ENCODE measurements around the gene MAGI2. TPM values are rescaled to one million over a fixed set of nuclear protein-coding genes. Genes with fewer than 3 reads are reported as not detected.

Gene MAGI2
- polyA plus RNA-seq, 3 donors: 0.03 to 0.11 TPM; not detected in 1

- WGBS (ENCODE audit: insufficient coverage): no CpG with 5 or more reads among the region's 2 CpGs
- Mint-ChIP-seq H3K27me3 (ENCODE audit: low read depth in 3 of 3) (peaks cover 0 to 6% (median 3%) of the 10 kb centered on the region in 3 donors), H3K9me3 (peaks cover 0 to 2% (median 0%) of the 10 kb centered on the region in 7 donors), H3K27ac (no peak overlapping the region), H3K4me1 (no peaks in the 10 kb centered on the region), H3K4me3 (no peak overlapping the region), H3K36me3 (no peaks in the 10 kb centered on the region)
- no peaks in the 10 kb centered on the region for H4K20me1 ChIP-seq (ENCODE audit: insufficient read depth, low read length)
- TF ChIP-seq CTCF (IDR thresholded peaks at IDR 0.05): no peak
- no peak for DNase-seq
- no peaks in the 10 kb centered on the region for H3K36me3 ChIP-seq (replicated peaks in 1 of 2; ENCODE audit: control insufficient read depth in 1 of 2, insufficient read depth in 2 of 2, low read length in 2 of 2)
- H3K4me3 ChIP-seq (replicated peaks in 1 of 3; ENCODE audit: low read depth in 2 of 3, low read length in 3 of 3): no peak overlapping the region
- H3K79me2 ChIP-seq (ENCODE audit: insufficient read depth, low read length): no peaks in the 10 kb centered on the region
- H3K9me3 ChIP-seq (replicated peaks in 1 of 2; ENCODE audit: control insufficient read depth in 1 of 2, insufficient read depth in 1 of 2, low read length in 2 of 2): no peaks in the 10 kb centered on the region
- no peak overlapping the region for H3K9ac ChIP-seq (ENCODE audit: insufficient read depth, low read length, poor library complexity, severe bottlenecking)
- H3K27ac ChIP-seq (ENCODE audit: low read depth in 1 of 2, low read length in 2 of 2): no peak overlapping the region
- no peaks in the 10 kb centered on the region for H3K27me3 ChIP-seq (ENCODE audit: control insufficient read depth in 2 of 2, insufficient read depth in 2 of 2, low read length in 2 of 2)
- no peak overlapping the region for H3K4me2 ChIP-seq (replicated peaks; ENCODE audit: extremely low read depth, low read length, poor library complexity, severe bottlenecking)
- H2AFZ ChIP-seq (ENCODE audit: insufficient read depth, low read depth, low read length, poor library complexity, severe bottlenecking): no peak overlapping the region
- intact Hi-C loops (cut with micrococcal nuclease): no loop called here
- no peaks in the 10 kb centered on the region for H3K4me1 ChIP-seq (ENCODE audit: control insufficient read depth in 1 of 2, insufficient read depth in 2 of 2, low read length in 2 of 2)
These were observed 937.0 kb downstream of the MAGI2 start for GRCh38 chr7:78516450-78516849.

GRCh38 chr7:78514634-78515033 lies 938.8 kb downstream of the MAGI2 start:
- Mint-ChIP-seq H3K36me3 (no peaks in the 10 kb centered on the region), H3K9me3 (peaks cover 0 to 2% (median 0%) of the 10 kb centered on the region in 7 donors), H3K4me3 (no peak overlapping the region), H3K27ac (no peak overlapping the region), H3K27me3 (ENCODE audit: low read depth in 3 of 3) (peaks cover 0 to 5% (median 3%) of the 10 kb centered on the region in 3 donors), H3K4me1 (no peaks in the 10 kb centered on the region)
- Histone ChIP-seq H3K27me3 (ENCODE audit: control insufficient read depth in 2 of 2, insufficient read depth in 2 of 2, low read length in 2 of 2) (no peaks in the 10 kb centered on the region), H3K9ac (ENCODE audit: insufficient read depth, low read length, poor library complexity, severe bottlenecking) (no peak overlapping the region), H3K4me3 (replicated peaks in 1 of 3; ENCODE audit: low read depth in 2 of 3, low read length in 3 of 3) (no peak overlapping the region), H3K36me3 (replicated peaks in 1 of 2; ENCODE audit: control insufficient read depth in 1 of 2, insufficient read depth in 2 of 2, low read length in 2 of 2) (no peaks in the 10 kb centered on the region), H3K4me2 (replicated peaks; ENCODE audit: extremely low read depth, low read length, poor library complexity, severe bottlenecking) (no peak overlapping the region), H3K4me1 (ENCODE audit: control insufficient read depth in 1 of 2, insufficient read depth in 2 of 2, low read length in 2 of 2) (no peaks in the 10 kb centered on the region), H4K20me1 (ENCODE audit: insufficient read depth, low read length) (no peaks in the 10 kb centered on the region), H3K79me2 (ENCODE audit: insufficient read depth, low read length) (no peaks in the 10 kb centered on the region), H2AFZ (ENCODE audit: insufficient read depth, low read depth, low read length, poor library complexity, severe bottlenecking) (no peak overlapping the region), H3K9me3 (replicated peaks in 1 of 2; ENCODE audit: control insufficient read depth in 1 of 2, insufficient read depth in 1 of 2, low read length in 2 of 2) (no peaks in the 10 kb centered on the region), H3K27ac (ENCODE audit: low read depth in 1 of 2, low read length in 2 of 2) (no peak overlapping the region)
- WGBS (ENCODE audit: insufficient coverage): 92% methylated on average over 5 of the region's 6 CpGs
- no peak for DNase-seq
- TF ChIP-seq CTCF (IDR thresholded peaks at IDR 0.05): no peak
- intact Hi-C loops (cut with micrococcal nuclease): no loop called here

All from CD14-positive monocyte (primary cell).